Suppressor macrophage treated with lipopolysaccharide for 1 hour (primary cell): ENCODE results near the gene DIP2C.
"Not testable (repeated sequence)": the region's sequence is repeated elsewhere in the genome, so short reads cannot be mapped to it uniquely, and the experiment has no call there.

Experiments used
- DNase-seq, 3 donors: peaks; one replicate each; pipeline ENCODE4 v3.0.0-alpha.2; 2020 to 2022

DIP2C gene

DNA sequence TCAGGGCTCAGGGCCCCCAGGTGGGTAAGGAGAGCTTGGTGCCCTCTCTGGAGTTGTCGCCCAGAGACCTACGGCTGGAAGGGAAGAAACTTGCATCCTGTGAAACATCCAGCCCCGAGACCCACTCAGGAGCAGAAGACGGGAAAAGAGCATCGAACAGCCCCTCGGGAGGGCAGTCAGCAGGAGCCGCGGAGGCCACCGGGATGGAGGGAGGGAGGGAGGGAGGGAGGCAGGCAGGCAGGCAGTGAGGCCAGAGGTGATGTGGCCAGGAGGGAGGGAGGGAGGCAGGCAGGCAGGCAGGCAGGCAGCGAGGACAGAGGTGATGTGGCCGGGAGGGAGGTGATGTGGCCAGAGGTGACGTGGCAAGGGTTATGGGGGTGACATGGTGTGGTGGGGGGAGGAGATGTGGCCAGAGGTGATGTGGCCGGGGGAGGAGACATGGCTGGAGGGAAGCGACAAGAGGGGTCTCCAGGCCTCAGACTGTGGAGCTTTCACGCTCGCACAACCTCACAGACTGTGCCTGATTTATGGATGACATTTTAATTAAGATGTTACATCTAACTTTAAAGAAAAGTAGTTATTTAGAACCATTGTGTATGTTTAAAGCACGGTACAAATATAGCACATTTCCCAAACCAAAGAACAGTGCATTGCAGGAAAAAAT lies 141.1 kb downstream of the DIP2C start:
- no peak for DNase-seq

- no peak for DNase-seq
Observed at GRCh38 chr10:547591-548081, 141.8 kb downstream of the DIP2C start.

GRCh38 chr10:546971-547590 lies 142.4 kb downstream of the DIP2C start:
- peak in 2 of 3 donors; percentile 4 to 21 for DNase-seq

DNA sequence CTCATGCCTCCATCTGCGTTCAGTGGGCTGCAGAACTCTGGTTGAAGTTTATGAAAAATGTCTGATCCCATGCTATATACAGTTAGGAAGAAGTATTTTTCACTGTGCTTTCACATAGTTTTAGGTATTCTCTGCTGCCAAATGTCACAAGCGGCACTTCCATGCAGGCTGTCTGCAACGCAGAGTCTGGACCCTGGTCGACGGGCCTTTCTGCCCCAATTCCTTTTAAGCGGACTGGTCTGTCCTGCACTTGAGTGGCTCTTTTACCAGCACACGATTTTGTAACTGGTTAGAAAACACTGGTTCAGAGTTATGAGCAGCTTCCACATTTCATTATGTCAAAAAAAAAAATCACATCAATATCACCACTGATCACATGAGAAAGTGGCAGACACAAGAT lies 143.0 kb downstream of the DIP2C start:
- DNase-seq, result no peak

GRCh38 chr10:543862-544822 lies 145.3 kb downstream of the DIP2C start:
- DNase-seq, result no peak

DNA sequence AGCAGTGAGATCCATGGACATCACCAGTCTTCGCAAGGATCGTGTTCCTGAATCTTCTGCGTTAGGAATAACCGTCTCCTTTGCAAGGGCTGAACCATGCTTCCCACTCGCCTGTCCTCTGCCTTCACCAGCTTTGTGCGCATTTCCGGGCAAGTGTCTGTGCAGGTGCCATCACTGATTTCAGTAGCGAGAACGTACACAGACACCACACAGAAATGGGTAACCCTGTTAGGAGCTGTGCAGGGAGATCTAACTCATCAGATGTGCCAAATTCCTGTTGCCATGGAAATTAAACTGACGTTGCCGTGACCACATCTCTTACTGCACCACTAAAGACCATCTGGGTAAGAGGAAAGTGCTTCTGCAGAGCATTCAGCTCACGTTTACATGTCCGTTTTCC lies 146.3 kb downstream of the DIP2C start:
- DNase-seq, result no peak

GRCh38 chr10:541750-542371 lies 147.6 kb downstream of the DIP2C start:
- DNase-seq, result no peak

GRCh38 chr10:541041-541440 lies 148.4 kb downstream of the DIP2C start:
- no peak for DNase-seq

DNA sequence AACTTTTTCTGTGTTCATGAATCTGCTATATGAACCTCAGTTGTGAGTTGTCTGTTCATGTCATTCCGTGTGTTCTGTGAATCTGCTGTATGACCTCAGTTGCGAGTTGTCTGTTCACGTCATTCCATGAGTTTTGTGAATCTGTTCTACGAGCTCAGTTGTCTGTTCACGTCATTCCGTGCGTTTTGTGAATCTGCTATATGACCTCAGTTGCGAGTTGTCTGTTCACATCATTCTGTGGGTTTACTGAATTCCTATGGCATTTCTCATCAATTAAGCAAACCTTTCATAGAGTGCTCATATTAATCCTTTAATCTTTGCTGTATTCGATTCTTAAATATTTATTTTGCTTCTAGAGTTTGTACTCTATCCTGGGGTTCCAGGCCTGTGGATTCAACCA lies 150.6 kb downstream of the DIP2C start:
- no peak for DNase-seq

- DNase-seq, result no peak
Observed at GRCh38 chr10:536935-537334, 152.5 kb downstream of the DIP2C start.

GRCh38 chr10:536371-536925 lies 153.0 kb downstream of the DIP2C start:
- no peak for DNase-seq

GRCh38 chr10:535952-536351 lies 153.5 kb downstream of the DIP2C start:
- DNase-seq, result no peak

GRCh38 chr10:535051-535450 lies 154.4 kb downstream of the DIP2C start:
- DNase-seq, result no peak

- DNase-seq, result no peak
Observed at GRCh38 chr10:534047-534566, 155.4 kb downstream of the DIP2C start.

- DNase-seq, result no peak
Observed at GRCh38 chr10:533611-534010, 155.9 kb downstream of the DIP2C start.

GRCh38 chr10:533186-533585 lies 156.3 kb downstream of the DIP2C start:
- DNase-seq, result no peak

DNA sequence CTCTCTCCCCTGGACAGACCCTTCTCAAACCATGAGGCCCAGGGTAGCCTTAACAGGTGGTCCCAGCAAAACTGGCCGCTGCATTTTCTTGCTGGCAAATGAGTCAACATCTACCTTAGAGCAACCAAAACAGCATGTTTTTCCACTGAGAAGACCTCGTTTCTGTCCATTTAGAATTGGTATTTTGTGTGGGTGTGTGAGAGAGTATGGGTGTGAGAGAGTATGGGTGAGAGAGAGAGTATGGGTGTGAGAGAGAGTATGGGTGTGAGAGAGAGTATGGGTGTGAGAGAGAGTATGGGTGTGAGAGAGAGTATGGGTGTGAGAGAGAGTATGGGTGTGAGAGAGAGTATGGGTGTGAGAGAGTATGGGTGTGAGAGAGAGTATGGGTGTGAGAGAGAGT lies 157.1 kb downstream of the DIP2C start:
- DNase-seq, result not testable (repeated sequence)

DNA sequence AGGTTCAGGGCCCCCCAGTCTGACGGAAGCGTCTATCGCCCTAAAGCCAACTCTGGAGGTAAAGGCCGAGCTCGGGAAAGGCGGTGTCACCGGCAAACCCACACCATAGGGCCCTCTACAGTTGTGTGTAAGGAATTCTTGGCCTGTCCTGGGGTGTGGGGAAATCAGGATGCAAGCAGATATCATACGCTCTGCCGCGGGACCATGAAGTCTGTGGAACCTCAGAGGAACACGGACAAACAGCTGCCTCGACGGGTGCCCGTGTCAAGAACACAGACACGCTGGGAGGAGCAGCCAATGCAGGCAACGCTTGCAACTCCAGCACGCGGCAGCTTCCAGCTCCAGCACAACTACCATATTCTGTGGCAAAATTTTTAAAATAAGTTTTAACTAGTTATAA lies 157.9 kb downstream of the DIP2C start:
- no peak for DNase-seq

- DNase-seq, result no peak
Observed at GRCh38 chr10:530717-531116, 158.8 kb downstream of the DIP2C start.

DNA sequence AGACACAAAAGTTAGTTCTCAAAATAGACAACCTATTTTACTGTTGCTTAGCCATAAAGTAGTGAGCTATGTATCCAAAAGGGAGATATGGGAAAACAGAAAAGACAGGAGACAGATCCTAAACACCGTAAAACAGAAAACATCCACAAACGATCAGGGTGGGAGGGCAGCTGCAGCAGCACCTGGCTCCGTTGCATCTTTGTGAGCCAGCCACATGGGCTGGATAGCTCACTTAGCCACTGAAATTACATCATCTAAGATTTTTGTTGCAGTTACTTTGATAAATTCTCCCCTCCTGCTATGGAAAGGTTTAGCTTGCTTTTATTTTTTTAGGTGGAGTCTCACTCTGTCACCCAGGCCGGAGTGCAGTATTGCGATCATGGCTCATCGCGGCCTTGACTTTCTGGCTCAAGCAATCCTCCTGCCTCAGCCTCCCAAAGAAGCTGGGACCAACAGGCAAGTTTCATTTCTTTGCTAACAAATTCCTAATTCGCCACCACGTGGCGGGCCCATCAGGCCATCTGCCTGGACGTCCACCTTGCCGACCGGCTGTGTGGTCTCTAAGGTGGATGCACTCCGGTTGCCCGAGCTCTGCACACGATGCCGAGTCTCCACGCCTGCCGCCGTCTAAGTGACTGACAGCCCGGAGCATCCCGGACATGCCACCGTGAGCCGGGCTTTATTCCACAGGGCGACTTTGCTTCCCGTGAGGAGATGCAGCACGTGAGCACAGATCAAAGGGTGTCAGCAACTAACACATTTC lies 159.8 kb downstream of the DIP2C start:
- no peak for DNase-seq
